HG03066 (cell line): ENCODE results near the gene APOC1.
"Not testable (repeated sequence)": the region's sequence is repeated elsewhere in the genome, so short reads cannot be mapped to it uniquely, and the experiment has no call there.

ENCODE experiments used
- ATAC-seq: cut with Tn5 transposase; IDR thresholded peaks from one replicate; pipeline ENCODE4 v1.9.1; 2021; ENCODE audit warnings: low read depth; ENCODE audit not compliant: unreplicated experiment

Gene APOC1

DNA sequence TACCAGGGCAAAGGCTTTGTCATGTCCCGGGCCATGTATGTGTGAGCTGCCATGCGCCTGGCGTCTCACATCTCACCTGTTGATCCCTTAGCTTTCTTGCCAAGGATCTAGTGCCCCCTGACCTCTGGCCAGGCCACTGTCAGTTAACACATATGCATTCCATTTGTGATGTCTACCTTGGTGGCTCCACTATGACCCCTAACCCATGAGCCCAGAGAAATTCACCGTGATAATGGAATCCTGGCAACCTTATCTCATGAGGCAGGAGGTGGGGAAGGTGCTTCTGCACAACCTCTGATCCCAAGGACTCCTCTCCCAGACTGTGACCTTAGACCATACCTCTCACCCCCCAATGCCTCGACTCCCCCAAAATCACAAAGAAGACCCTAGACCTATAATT lies 26.1 kb upstream of the APOC1 start:
- not testable (repeated sequence) for ATAC-seq

DNA sequence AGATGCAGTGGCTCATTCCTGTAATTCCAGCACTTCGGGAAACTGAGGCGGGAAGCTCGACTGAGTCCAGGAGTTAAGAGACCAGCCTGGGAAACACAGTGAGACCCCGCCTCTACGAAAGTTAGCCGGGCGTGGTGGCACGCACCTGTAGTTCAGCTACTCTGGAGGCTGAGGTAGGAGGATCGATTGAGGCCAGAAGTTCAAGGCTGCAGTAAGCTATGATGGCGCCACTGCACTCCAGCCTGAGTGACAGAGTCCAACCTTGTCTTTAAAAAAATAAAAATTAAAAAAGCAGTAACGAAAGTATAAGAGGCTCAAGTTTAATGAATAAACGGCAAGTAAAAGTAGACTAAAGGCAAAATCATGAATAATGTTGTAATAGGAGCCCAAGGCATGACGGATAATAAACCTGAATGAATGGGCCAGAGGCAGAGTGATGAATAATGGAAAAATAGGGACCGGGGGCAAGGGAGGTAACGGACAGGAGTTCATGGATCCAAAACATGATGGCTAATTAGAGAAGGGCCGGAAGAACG lies 24.5 kb upstream of the APOC1 start:
- ATAC-seq = no peak

DNA sequence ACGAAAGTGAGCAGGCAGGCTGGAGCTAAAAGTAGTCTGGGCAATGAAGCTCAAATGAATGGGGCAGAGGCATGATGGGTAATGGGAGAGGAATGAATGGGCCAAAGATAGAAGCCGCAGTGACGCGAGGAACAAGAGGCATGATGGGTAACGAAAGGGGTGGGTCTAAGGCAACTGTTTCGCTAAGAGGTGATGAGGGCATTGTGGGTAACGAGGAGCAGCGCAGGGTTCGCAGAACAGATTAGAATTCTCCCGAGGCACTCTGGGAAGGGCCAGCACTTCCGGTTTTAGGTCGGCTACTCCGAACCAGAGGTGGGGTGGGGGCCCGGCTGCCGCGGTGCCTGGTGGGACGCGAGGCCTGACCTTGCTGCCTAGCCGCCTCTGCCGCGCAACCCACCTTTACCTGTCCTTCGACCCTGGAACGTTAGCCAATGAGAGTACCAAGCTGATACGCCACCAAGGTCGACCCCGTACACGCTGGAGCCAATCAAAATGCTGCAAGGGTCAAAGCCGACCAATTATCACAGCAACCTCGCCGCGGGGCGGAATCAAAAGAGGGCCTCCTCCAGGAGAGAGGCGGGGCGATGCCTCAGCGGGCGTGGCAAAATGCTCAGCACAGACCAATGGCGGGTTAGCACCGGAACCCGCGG lies 23.9 kb upstream of the APOC1 start:
- peak; percentile 82 for ATAC-seq

DNA sequence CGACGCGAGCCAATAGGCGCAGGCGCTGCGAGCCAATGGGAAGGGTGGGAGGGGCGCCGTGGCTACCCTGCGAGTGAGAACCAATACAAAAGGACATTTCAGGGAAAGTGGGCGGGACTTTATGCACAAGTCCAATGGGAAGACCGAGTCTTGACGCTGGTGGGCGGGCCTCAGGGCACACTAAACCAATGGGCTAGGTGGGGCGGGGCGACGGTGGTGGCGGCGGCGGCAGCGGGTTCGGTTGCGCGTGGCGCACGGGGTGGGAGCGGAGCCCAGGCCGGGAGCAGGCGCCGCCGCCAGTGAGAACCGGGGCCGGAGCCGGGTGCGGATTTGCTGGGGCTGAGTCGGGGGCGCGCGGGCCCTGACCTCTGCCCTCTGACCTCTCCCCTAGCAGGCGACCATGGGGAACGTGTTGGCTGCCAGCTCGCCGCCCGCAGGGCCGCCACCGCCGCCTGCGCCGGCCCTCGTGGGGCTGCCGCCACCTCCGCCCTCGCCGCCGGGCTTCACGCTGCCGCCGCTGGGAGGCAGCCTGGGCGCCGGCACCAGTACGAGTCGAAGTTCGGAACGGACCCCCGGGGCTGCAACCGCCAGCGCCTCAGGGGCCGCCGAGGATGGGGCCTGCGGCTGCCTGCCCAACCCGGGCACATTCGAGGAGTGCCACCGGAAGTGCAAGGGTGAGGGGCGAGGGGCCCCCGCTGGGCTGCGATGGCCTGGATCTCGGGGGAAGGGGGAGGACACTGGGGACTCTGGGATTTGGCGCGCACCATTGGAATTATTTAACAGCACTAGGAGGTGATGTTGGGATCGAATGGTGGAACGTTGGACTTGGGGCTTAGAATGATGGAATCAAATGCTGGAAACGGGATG lies 23.2 kb upstream of the APOC1 start, which contains the start of gene TOMM40:
Gene TOMM40, plus strand, starts transcription at position 239 of the 867 bp plus-strand sequence. Its CDS starts 162 bp downstream, at position 401.
- peak; percentile 61 for ATAC-seq

DNA sequence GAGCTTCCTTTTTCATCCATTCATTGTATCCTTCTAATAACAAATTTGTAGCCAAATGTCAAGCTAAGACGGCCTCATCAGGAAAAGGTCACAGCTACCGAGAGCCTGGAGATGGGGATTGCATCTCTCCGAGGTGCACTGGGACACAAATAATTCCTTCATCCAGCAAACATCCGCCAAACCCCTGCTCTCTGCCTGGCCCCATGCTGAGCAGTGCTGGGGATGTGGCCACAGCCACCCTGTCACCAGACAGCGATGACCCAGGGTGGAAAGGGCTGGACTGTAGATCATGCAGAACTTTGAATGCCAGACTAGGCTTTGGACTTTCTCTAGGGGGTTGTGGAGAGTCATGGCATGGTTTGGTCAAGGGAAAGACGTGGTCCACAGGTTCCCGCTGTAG lies 21.5 kb upstream of the APOC1 start:
- no peak for ATAC-seq

DNA sequence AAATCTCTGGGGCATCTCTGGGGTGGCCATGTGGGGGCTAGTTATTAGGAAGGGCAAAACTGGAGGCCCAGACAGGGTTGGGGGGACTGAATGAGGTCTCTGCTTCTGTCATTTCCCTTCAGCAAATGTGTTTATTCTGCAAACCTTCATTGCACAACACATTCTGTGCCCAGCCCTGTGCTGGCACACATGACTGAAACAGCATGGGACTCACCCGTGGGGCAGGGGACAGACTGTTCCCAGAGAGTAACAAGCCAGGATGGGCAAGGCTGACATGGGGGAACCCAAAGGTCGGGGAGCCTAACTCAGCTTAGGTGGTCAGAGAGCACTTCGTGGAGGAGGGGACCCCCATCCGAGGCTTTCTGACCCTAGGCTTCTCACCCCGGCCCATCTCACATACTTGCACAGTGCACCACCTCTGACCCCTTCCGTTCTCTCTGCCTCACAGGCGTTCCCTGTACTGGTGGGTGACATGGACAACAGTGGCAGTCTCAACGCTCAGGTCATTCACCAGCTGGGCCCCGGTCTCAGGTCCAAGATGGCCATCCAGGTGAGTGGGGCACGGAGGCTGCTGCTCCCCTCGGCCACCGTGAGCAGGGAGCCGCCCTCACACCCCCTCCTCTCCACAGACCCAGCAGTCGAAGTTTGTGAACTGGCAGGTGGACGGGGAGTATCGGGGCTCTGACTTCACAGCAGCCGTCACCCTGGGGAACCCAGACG lies 20.9 kb upstream of the APOC1 start:
- ATAC-seq = no peak

DNA sequence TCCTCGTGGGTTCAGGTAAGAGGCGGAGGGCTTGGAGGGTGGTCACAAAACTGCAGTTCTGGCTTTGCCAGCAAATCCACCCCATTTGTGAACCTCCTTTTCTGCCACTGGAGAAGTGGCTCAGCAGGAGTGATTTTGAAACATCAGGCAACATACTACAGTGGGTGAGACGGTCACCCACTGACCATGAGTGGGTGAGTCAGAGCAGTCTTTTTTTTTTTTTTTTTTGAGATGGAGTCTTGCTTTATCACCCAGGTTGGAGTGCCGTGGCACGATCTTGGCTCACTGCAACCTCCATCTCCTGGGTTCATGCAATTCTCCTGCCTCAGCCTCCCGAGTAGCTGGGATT lies 20.4 kb upstream of the APOC1 start:
- no peak for ATAC-seq

DNA sequence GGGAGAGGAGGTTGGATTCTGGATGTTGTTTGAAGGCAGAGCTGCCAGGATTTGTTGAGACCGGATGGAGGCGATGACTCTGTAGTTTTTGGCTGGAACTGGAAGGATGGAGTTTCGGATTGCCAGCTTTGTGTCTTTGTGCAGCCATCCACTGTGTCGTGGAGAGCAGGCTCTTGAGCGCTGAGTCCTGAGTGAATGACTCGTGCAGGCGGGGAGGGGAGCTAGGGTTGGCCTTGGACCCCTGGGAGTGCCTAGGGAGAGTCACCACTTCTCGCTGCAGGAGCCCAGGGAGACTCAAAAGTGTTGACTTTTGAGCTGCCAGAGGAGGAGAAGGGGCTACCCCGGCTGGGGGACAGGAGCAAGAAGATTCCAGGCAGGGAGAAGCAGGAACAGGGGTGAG lies 19.5 kb upstream of the APOC1 start:
- ATAC-seq = no peak

DNA sequence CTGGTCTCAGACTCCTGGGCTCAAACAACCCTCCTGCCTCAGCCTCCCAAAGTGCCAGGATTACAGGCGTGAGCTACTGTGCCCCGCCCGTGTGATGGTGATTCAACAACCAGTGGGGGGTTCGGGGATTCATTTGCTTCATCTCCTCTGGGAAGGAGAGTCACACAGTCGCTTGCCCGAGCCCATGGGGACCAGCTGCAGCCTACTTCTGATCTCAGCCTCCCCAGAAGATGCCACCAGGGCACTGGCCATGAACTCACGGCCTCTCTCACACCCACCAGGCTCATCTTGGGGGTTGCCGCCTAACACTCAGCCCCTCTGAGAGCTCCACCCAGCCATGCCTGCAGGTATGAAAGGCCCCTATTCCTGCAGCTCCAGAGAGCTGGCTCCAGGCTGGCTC lies 16.6 kb upstream of the APOC1 start:
- ATAC-seq = no peak

DNA sequence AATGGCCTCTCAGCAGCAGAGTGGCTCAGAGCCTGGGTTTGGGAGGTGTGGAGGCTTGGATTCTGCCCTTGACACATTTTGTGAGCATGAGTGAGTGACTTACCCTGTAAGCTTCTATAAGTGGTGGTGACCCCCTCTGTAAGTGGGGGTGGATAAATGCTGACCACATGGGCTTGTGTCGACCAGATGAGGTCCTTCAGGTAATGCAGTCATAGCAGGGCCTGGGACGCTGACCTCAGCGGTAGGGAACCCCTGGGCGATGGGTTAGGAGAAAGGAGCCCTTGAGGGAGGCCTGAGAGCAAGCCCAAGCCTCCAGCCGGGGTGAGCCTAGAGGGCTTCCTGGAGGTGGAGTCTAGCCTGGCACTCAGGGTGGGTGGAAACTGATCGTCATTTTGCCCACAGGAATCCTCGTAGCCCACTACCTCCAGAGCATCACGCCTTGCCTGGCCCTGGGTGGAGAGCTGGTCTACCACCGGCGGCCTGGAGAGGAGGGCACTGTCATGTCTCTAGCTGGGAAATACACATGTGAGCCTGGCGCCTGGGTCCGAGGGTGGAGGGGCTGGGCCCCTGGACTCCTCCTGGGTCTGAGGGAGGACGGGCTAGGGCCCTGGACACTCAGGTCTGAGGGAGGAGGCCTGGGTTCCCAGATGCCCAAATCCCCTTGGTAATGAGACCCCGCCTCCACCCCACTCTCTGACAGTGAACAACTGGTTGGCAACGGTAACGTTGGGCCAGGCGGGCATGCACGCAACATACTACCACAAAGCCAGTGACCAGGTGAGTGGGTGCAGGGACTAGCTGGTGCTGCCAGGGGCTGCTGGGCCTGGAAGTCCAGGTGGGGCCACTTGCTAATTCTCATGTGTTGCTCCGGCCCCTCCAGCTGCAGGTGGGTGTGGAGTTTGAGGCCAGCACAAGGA lies 13.8 kb upstream of the APOC1 start:
- no peak for ATAC-seq

DNA sequence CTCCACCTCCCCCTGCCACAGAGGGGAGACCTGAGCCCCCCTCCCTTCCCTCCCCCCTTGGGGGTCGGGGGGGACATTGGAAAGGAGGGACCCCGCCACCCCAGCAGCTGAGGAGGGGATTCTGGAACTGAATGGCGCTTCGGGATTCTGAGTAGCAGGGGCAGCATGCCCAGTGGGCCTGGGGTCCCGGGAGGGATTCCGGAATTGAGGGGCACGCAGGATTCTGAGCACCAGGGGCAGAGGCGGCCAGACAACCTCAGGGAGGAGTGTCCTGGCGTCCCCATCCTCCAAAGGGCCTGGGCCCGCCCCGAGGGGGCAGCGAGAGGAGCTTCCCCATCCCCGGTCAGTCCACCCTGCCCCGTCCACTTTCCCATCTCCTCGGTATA lies 11.2 kb upstream of the APOC1 start:
- ATAC-seq = no peak

DNA sequence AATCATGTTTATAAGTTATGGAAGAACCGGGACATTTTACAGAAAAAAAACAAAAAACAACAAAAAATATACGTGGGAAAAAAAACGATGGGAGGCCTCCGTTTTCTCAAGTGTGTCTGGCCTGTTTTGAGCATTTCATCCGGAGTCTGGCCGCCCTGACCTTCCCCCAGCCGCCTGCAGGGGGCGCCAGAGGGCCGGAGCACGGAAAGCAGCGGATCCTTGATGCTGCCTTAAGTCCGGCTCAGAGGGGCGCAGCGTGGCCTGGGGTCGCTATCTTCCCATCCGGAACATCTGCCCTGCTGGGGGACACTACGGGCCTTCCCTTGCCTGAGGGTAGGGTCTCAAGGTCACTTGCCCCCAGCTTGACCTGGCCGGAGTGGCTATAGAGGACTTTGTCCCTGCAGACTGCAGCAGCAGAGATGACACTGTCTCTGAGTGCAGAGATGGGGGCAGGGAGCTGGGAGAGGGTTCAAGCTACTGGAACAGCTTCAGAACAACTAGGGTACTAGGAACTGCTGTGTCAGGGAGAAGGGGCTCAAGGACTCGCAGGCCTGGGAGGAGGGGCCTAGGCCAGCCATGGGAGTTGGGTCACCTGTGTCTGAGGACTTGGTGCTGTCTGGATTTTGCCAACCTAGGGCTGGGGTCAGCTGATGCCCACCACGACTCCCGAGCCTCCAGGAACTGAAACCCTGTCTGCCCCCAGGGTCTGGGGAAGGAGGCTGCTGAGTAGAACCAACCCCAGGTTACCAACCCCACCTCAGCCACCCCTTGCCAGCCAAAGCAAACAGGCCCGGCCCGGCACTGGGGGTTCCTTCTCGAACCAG lies 10.6 kb upstream of the APOC1 start:
- ATAC-seq = no peak

DNA sequence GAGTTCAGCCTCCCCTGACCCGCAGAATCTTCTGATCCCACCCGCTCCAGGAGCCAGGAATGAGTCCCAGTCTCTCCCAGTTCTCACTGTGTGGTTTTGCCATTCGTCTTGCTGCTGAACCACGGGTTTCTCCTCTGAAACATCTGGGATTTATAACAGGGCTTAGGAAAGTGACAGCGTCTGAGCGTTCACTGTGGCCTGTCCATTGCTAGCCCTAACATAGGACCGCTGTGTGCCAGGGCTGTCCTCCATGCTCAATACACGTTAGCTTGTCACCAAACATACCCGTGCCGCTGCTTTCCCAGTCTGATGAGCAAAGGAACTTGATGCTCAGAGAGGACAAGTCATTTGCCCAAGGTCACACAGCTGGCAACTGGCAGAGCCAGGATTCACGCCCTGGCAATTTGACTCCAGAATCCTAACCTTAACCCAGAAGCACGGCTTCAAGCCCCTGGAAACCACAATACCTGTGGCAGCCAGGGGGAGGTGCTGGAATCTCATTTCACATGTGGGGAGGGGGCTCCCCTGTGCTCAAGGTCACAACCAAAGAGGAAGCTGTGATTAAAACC lies 9.9 kb upstream of the APOC1 start:
- ATAC-seq = no peak

DNA sequence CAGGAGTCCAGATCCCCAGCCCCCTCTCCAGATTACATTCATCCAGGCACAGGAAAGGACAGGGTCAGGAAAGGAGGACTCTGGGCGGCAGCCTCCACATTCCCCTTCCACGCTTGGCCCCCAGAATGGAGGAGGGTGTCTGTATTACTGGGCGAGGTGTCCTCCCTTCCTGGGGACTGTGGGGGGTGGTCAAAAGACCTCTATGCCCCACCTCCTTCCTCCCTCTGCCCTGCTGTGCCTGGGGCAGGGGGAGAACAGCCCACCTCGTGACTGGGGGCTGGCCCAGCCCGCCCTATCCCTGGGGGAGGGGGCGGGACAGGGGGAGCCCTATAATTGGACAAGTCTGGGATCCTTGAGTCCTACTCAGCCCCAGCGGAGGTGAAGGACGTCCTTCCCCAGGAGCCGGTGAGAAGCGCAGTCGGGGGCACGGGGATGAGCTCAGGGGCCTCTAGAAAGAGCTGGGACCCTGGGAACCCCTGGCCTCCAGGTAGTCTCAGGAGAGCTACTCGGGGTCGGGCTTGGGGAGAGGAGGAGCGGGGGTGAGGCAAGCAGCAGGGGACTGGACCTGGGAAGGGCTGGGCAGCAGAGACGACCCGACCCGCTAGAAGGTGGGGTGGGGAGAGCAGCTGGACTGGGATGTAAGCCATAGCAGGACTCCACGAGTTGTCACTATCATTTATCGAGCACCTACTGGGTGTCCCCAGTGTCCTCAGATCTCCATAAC lies 8.8 kb upstream of the APOC1 start, which contains the start of gene APOE:
Gene APOE, plus strand, starts transcription at position 360 of the 724 bp plus-strand sequence. CDS start 829 bp downstream, outside the sequence.
- ATAC-seq = no peak

DNA sequence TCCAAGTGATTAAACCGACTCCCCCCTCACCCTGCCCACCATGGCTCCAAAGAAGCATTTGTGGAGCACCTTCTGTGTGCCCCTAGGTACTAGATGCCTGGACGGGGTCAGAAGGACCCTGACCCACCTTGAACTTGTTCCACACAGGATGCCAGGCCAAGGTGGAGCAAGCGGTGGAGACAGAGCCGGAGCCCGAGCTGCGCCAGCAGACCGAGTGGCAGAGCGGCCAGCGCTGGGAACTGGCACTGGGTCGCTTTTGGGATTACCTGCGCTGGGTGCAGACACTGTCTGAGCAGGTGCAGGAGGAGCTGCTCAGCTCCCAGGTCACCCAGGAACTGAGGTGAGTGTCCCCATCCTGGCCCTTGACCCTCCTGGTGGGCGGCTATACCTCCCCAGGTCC lies 6.8 kb upstream of the APOC1 start:
- ATAC-seq = no peak

DNA sequence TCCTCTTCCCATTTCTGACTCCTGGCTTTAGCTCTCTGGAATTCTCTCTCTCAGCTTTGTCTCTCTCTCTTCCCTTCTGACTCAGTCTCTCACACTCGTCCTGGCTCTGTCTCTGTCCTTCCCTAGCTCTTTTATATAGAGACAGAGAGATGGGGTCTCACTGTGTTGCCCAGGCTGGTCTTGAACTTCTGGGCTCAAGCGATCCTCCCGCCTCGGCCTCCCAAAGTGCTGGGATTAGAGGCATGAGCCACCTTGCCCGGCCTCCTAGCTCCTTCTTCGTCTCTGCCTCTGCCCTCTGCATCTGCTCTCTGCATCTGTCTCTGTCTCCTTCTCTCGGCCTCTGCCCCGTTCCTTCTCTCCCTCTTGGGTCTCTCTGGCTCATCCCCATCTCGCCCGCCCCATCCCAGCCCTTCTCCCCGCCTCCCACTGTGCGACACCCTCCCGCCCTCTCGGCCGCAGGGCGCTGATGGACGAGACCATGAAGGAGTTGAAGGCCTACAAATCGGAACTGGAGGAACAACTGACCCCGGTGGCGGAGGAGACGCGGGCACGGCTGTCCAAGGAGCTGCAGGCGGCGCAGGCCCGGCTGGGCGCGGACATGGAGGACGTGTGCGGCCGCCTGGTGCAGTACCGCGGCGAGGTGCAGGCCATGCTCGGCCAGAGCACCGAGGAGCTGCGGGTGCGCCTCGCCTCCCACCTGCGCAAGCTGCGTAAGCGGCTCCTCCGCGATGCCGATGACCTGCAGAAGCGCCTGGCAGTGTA lies 6.2 kb upstream of the APOC1 start:
- ATAC-seq = no peak

DNA sequence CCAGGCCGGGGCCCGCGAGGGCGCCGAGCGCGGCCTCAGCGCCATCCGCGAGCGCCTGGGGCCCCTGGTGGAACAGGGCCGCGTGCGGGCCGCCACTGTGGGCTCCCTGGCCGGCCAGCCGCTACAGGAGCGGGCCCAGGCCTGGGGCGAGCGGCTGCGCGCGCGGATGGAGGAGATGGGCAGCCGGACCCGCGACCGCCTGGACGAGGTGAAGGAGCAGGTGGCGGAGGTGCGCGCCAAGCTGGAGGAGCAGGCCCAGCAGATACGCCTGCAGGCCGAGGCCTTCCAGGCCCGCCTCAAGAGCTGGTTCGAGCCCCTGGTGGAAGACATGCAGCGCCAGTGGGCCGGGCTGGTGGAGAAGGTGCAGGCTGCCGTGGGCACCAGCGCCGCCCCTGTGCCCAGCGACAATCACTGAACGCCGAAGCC lies 5.6 kb upstream of the APOC1 start:
- ATAC-seq = no peak
